Neuronal stem cell (in vitro differentiated cells): ENCODE data around the gene ZSWIM1.
"Not testable (repeated sequence)": the region's sequence is repeated elsewhere in the genome, so short reads cannot be mapped to it uniquely, and the experiment has no call there.

Experiments used
- DNase-seq: peaks from one replicate; pipeline ENCODE4 v3.0.0-alpha.2; 2013; ENCODE audit warnings: low spot score
- H2AFZ ChIP-seq: one replicate; pipeline ENCODE4 v1.6.1; 2013; ENCODE audit warnings: mild to moderate bottlenecking, low read length, inconsistent platforms
- H2AK5ac ChIP-seq: 2 replicates; pipeline ENCODE4 v1.6.1; 2013; ENCODE audit warnings: low read depth, mild to moderate bottlenecking, inconsistent platforms, low read length, moderate library complexity, mixed read lengths
- H2BK120ac ChIP-seq: 2 replicates; pipeline ENCODE4 v1.6.1; 2013; ENCODE audit warnings: low read depth, mild to moderate bottlenecking, inconsistent platforms, low read length, moderate library complexity, mixed read lengths
- H2BK12ac ChIP-seq: one replicate; pipeline ENCODE4 v1.6.1; 2013; ENCODE audit warnings: low read length, inconsistent platforms
- H2BK15ac ChIP-seq: 2 replicates; pipeline ENCODE4 v1.6.1; 2013; ENCODE audit warnings: mild to moderate bottlenecking, low read length, inconsistent platforms, mixed read lengths
- H2BK5ac ChIP-seq: one replicate; pipeline ENCODE4 v1.6.1; 2013; ENCODE audit warnings: inconsistent platforms, mild to moderate bottlenecking, low read length, moderate library complexity
- H3K14ac ChIP-seq: one replicate; pipeline ENCODE4 v1.6.1; 2013; ENCODE audit warnings: low read length, inconsistent platforms
- H3K18ac ChIP-seq: 2 replicates; pipeline ENCODE4 v1.6.1; 2013; ENCODE audit warnings: low read length, inconsistent platforms
- H3K23ac ChIP-seq: 2 replicates; pipeline ENCODE4 v1.6.1; 2013; ENCODE audit warnings: low read depth, mild to moderate bottlenecking, mixed read lengths, low read length, inconsistent platforms; ENCODE audit not compliant: poor library complexity
- H3K27ac ChIP-seq: replicated peaks from 3 replicates; pipeline ENCODE4 v1.5.1; 2013; ENCODE audit warnings: low read length, inconsistent platforms
- H3K27me3 ChIP-seq, 3 experiments: 2 replicates each; pipeline ENCODE4 v1.6.1; 2013; ENCODE audit warnings: low read length in 3 of 3, mild to moderate bottlenecking in 2 of 3, inconsistent platforms in 1 of 3, low read depth in 1 of 3, mixed read lengths in 1 of 3, moderate library complexity in 1 of 3; ENCODE audit not compliant: control insufficient read depth in 3 of 3, insufficient read depth in 3 of 3
- H3K36me3 ChIP-seq, 2 donors: replicated peaks in 1 of 2; 2 replicates each; pipeline ENCODE4 v1.6.1; 2013; ENCODE audit warnings: low read length in 2 of 2; ENCODE audit not compliant: control insufficient read depth in 2 of 2, insufficient read depth in 2 of 2
- H3K4ac ChIP-seq: 2 replicates; pipeline ENCODE4 v1.6.1; 2013; ENCODE audit warnings: inconsistent platforms, mild to moderate bottlenecking, low read length, moderate library complexity
- H3K4me1 ChIP-seq, 2 donors: 1 replicate in 1 of 2; 2 replicates in 1 of 2; pipeline ENCODE4 v1.6.1; 2013; ENCODE audit warnings: low read length in 2 of 2, low read depth in 1 of 2; ENCODE audit not compliant: control insufficient read depth in 2 of 2, insufficient read depth in 1 of 2
- H3K4me2 ChIP-seq: one replicate; pipeline ENCODE4 v1.6.1; 2013; ENCODE audit warnings: mild to moderate bottlenecking, low read length, inconsistent platforms; ENCODE audit not compliant: insufficient read depth, poor library complexity, severe bottlenecking
- H3K4me3 ChIP-seq, 2 donors: 2 replicates each; pipeline ENCODE4 v1.5.1; 2013; ENCODE audit warnings: low read length in 2 of 2, mild to moderate bottlenecking in 2 of 2, inconsistent platforms in 1 of 2, moderate library complexity in 1 of 2
- H3K79me1 ChIP-seq: one replicate; pipeline ENCODE4 v1.6.1; 2013; ENCODE audit warnings: low read depth, mild to moderate bottlenecking, inconsistent platforms, low read length, moderate library complexity
- H3K9ac ChIP-seq: one replicate; pipeline ENCODE4 v1.6.1; 2013; ENCODE audit warnings: mild to moderate bottlenecking, low read depth, low read length, inconsistent platforms; ENCODE audit not compliant: poor library complexity
- H3K9me3 ChIP-seq, 2 donors: replicated peaks in 1 of 2; 2 replicates each; pipeline versions ENCODE3 to v1.6.1; 2013; ENCODE audit warnings: low read length in 2 of 2, mild to moderate bottlenecking in 2 of 2, inconsistent platforms in 1 of 2, low read depth in 1 of 2, mixed read lengths in 1 of 2, moderate library complexity in 1 of 2; ENCODE audit not compliant: control insufficient read depth in 2 of 2, insufficient read depth in 1 of 2
- H4K8ac ChIP-seq: one replicate; pipeline ENCODE4 v1.6.1; 2013; ENCODE audit warnings: low read depth, mild to moderate bottlenecking, inconsistent platforms, low read length, moderate library complexity
- H4K91ac ChIP-seq: one replicate; pipeline ENCODE4 v1.6.1; 2013; ENCODE audit warnings: low read length, low read depth, mild to moderate bottlenecking, inconsistent platforms; ENCODE audit not compliant: poor library complexity
- WGBS, 2 donors: extraction: QIAGEN DNeasy Blood & Tissue Kit; methylation state at CpG; one replicate each; pipeline ENCODE4 v1.1.7; 2013; ENCODE audit warnings: missing lambda C conversion rate in 2 of 2, mixed read lengths in 1 of 2; ENCODE audit not compliant: insufficient read length in 2 of 2, insufficient replicate concordance in 1 of 2; ENCODE audit errors: extremely low coverage in 2 of 2; 5-methylcytosine and 5-hydroxymethylcytosine counted together

The ZSWIM1 gene

DNA sequence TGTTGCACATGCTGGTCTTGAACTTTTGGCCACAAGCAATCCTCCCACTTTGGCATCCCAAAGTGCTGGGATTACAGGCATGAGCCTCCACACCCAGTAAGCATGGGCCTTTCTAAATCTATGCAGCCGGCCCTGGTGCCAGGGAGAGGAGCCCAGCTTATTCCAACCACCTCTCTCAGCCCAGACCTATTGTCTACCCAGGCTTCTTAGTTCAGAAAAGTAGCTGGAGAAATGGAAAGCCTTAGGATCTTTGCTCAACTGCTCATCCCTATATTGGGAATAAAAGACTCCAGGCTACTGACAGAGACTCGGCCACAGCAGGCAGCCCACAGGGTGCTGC is 45.7 kb downstream of the ZSWIM1 start:
- Histone ChIP-seq H3K4me2 (no peak overlapping the region), H4K91ac (no peak overlapping the region), H3K4ac (no peak overlapping the region), H2AFZ (no peak overlapping the region), H3K36me3 (no peaks in the 10 kb centered on the region), H3K18ac (no peak overlapping the region), H3K9ac (no peak overlapping the region), H3K79me1 (no peaks in the 10 kb centered on the region), H2BK120ac (no peak overlapping the region), H2BK15ac (no peak overlapping the region), H3K14ac (no peak overlapping the region), H3K23ac (no peak overlapping the region), H4K8ac (no peak overlapping the region), H2BK5ac (no peak overlapping the region), H3K27ac (no peak overlapping the region), H2BK12ac (no peak overlapping the region), H3K4me3 (no peak overlapping the region), H3K9me3 (no peaks in the 10 kb centered on the region), H3K4me1 (peaks cover 2 to 9% of the 10 kb centered on the region in 2 donors), H2AK5ac (no peak overlapping the region), H3K27me3 (no peaks in the 10 kb centered on the region)
- no peak for DNase-seq
- WGBS, 2 donors, result no CpG with 5 or more reads among the region's 2 CpGs

- no peaks in the 10 kb centered on the region for H3K27me3 ChIP-seq
- H3K4me2 ChIP-seq, result no peak overlapping the region
- H3K4me3 ChIP-seq, result no peak overlapping the region
- no peak overlapping the region for H4K91ac ChIP-seq
- H3K14ac ChIP-seq, result no peak overlapping the region
- WGBS, 2 donors, result no CpG with 5 or more reads among the region's 14 CpGs
- DNase-seq, result no peak
- peaks cover 0 to 4% of the 10 kb centered on the region in 2 donors for H3K36me3 ChIP-seq
- H3K23ac ChIP-seq, result no peak overlapping the region
- peaks cover 2 to 9% of the 10 kb centered on the region in 2 donors for H3K4me1 ChIP-seq
- no peak overlapping the region for H3K18ac ChIP-seq
- H3K9me3 ChIP-seq, result no peaks in the 10 kb centered on the region
- no peak overlapping the region for H3K27ac ChIP-seq
- no peak overlapping the region for H2BK12ac ChIP-seq
- H2AK5ac ChIP-seq, result no peak overlapping the region
- no peak overlapping the region for H3K4ac ChIP-seq
- no peak overlapping the region for H2BK5ac ChIP-seq
- H3K9ac ChIP-seq, result no peak overlapping the region
- H2AFZ ChIP-seq, result no peak overlapping the region
- no peak overlapping the region for H2BK15ac ChIP-seq
- no peaks in the 10 kb centered on the region for H3K79me1 ChIP-seq
- H2BK120ac ChIP-seq, result no peak overlapping the region
- H4K8ac ChIP-seq, result no peak overlapping the region
Measured at GRCh38 chr20:45927071-45927878, 46.2 kb downstream of the ZSWIM1 start.

DNA sequence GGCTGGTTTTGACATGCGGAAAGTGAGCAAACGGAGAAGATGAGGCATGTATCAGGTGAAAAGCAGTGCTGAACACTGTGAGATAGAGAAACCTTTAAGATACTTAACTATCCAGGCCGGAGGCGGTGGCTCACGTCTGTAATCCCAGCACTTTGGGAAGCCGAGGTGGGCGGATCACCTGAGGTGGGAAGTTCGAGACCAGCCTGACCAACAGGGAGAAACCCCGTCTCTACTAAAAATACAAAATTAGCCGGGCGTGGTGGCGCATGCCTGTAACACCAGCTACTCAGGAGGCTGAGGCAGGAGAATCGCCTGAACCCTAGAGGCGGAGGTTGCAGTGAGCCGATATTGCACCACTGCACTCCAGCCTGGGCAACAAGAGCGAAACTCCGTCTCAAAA is 50.7 kb downstream of the ZSWIM1 start:
- H3K14ac ChIP-seq, H2BK12ac ChIP-seq, H3K79me1 ChIP-seq: not testable (repeated sequence)

DNA sequence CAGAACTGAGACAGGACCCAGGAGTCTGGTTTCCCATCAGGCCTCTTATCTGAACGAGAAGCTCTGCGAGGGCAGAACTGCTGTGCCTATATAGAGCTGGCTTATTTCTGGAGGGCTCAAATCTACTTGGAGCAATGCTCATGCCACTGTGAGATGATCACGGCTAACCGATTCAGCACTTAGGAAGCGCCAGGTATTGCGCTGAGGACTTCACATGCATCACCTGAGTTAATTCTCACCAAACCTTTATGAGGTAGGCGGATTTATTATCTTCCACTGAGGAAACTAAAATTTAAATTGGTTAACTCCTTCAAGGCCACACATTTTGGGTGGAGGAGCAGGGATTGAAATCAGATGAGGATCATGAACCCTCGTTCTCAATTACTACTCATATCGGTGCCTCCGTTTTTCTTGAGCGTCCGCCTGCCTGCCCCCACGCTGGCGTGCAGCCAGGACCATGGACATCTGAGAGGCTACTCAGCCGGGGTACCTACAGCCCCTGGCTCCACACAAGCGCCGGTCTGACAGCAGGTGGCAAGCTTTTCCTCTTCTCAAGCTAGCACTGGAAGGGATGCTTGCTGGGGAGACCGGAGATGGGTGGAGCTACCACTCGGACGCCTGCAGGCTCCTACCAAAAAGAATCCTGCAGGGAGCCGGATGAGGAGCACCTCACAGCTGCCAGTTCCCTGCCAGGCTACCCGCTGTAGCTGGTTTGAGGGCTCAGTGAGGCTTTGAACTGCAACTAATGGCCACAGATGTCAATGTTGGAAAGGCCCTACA is 52.4 kb downstream of the ZSWIM1 start:
- Histone ChIP-seq H2BK15ac (peak overlapping the region; percentile 23), H2AK5ac (peak overlapping the region; percentile 43), H2BK120ac (no peak overlapping the region), H3K4me3 (peak overlapping the region; percentile 66 to 99), H4K91ac (no peak overlapping the region), H3K18ac (no peak overlapping the region), H3K14ac (peak overlapping the region; percentile 97), H3K4ac (no peak overlapping the region), H2AFZ (peak overlapping the region; percentile 79), H3K9ac (peak overlapping the region; percentile 79), H3K4me2 (peak overlapping the region; percentile 89), H3K23ac (peak overlapping the region; percentile 53), H3K4me1 (peaks cover 7 to 18% of the 10 kb centered on the region in 2 donors), H3K9me3 (no peaks in the 10 kb centered on the region), H3K36me3 (peaks cover 11 to 31% of the 10 kb centered on the region in 2 donors), H3K27ac (peak overlapping the region; percentile 100), H2BK5ac (peak overlapping the region; percentile 98), H3K27me3 (no peaks in the 10 kb centered on the region), H3K79me1 (peaks cover 8% of the 10 kb centered on the region), H2BK12ac (no peak overlapping the region), H4K8ac (peak overlapping the region; percentile 54)
- DNase-seq, result peak; percentile 72
- WGBS, 2 donors, result no CpG with 5 or more reads among the region's 22 CpGs

More for the DNA sequence above, 50.7 kb downstream of the ZSWIM1 start:
- H2BK5ac ChIP-seq, H3K23ac ChIP-seq, H3K27me3 ChIP-seq, H2AFZ ChIP-seq, H3K4ac ChIP-seq, H3K9me3 ChIP-seq, H2BK15ac ChIP-seq, H3K4me3 ChIP-seq, H3K18ac ChIP-seq, H4K8ac ChIP-seq, H3K27ac ChIP-seq, DNase-seq, H2AK5ac ChIP-seq, H3K9ac ChIP-seq, H3K4me2 ChIP-seq, H2BK120ac ChIP-seq, H4K91ac ChIP-seq: not testable (repeated sequence)
- H3K4me1 ChIP-seq, result peaks cover 4 to 15% of the 10 kb centered on the region in 2 donors
- no CpG with 5 or more reads among the region's 17 CpGs for WGBS, 2 donors
- H3K36me3 ChIP-seq, result peaks cover 0 to 15% of the 10 kb centered on the region in 2 donors
